ENCODE results near the gene S1PR3.

GRCh38 chr9:88960632-88961031, 30.6 kb upstream of the S1PR3 start:
- TF ChIP-seq, protein P1, sequence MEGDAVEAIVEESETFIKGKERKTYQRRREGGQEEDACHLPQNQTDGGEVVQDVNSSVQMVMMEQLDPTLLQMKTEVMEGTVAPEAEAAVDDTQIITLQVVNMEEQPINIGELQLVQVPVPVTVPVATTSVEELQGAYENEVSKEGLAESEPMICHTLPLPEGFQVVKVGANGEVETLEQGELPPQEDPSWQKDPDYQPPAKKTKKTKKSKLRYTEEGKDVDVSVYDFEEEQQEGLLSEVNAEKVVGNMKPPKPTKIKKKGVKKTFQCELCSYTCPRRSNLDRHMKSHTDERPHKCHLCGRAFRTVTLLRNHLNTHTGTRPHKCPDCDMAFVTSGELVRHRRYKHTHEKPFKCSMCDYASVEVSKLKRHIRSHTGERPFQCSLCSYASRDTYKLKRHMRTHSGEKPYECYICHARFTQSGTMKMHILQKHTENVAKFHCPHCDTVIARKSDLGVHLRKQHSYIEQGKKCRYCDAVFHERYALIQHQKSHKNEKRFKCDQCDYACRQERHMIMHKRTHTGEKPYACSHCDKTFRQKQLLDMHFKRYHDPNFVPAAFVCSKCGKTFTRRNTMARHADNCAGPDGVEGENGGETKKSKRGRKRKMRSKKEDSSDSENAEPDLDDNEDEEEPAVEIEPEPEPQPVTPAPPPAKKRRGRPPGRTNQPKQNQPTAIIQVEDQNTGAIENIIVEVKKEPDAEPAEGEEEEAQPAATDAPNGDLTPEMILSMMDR (IDR thresholded peaks at IDR 0.05): no peak
- no peak for TF ChIP-seq ZFX (IDR thresholded peaks at IDR 0.05; ENCODE audit: borderline replicate concordance)

All from 22Rv1 (cell line).